Calu3 (cell line): Measurements from ENCODE around the gene COL4A5. TPM values are rescaled to one million over a fixed set of nuclear protein-coding genes. Genes with fewer than 3 reads are reported as not detected.

Experiments used
- BruUV-seq: library from RNA; stranded (reverse); fragments of 400-500 nt; replicated peaks from 2 replicates; lab custom pipeline; 2021; lab: Mats Ljungman, UMichigan
- CTCF ChIA-PET: fragments of 300-600 bp; sonication (Branson Sonifier 250); formaldehyde crosslinking; loops from one replicate; lab custom pipeline; 2022; ENCODE audit warnings: antibody characterized with exemption; lab: Charles Lee
- DNase-seq: peaks from one replicate; pipeline ENCODE4 v3.0.0; 2022
- H3K27ac Mint-ChIP-seq: one replicate; pipeline ENCODE4 v1.8.0; 2022; ENCODE audit warnings: mixed read lengths; ENCODE audit not compliant: unreplicated experiment
- H3K27me3 Mint-ChIP-seq: one replicate; pipeline ENCODE4 v1.8.0; 2022; ENCODE audit warnings: mixed read lengths; ENCODE audit not compliant: unreplicated experiment
- H3K36me3 Mint-ChIP-seq: one replicate; pipeline ENCODE4 v1.8.0; 2022; ENCODE audit warnings: mild to moderate bottlenecking, moderate library complexity, mixed read lengths; ENCODE audit not compliant: insufficient read depth, unreplicated experiment
- H3K4me1 Mint-ChIP-seq: one replicate; pipeline ENCODE4 v1.8.0; 2022; ENCODE audit warnings: mild to moderate bottlenecking, low read depth, mixed read lengths; ENCODE audit not compliant: unreplicated experiment
- H3K4me3 Mint-ChIP-seq: one replicate; pipeline ENCODE4 v1.8.0; 2022; ENCODE audit warnings: mild to moderate bottlenecking, low read depth, moderate library complexity, mixed read lengths; ENCODE audit not compliant: unreplicated experiment
- H3K9me3 Mint-ChIP-seq: one replicate; pipeline ENCODE4 v1.8.0; 2022; ENCODE audit warnings: low read depth, mixed read lengths; ENCODE audit not compliant: unreplicated experiment
- intact Hi-C: fragments of 100-400 bp; cut with micrococcal nuclease; formaldehyde crosslinking; loops from one replicate; pipeline ENCODE4 v1.10.0; 2022; ENCODE audit not compliant: unreplicated experiment
- total RNA-seq: library from RNA; stranded (reverse); gene quantifications from 2 replicates; pipeline ENCODE4 v1.2.3, GENCODE V29; 2022
- TF ChIP-seq, protein P1 (sequence below): fragments of 200-600 bp; IDR thresholded peaks from one replicate; pipeline ENCODE4 v1.8.0; 2022; ENCODE audit warnings: antibody characterized with exemption; ENCODE audit not compliant: unreplicated experiment

COL4A5 gene
- total RNA-seq, 1 experiment from 2014 or later, result 19.8 TPM

DNA sequence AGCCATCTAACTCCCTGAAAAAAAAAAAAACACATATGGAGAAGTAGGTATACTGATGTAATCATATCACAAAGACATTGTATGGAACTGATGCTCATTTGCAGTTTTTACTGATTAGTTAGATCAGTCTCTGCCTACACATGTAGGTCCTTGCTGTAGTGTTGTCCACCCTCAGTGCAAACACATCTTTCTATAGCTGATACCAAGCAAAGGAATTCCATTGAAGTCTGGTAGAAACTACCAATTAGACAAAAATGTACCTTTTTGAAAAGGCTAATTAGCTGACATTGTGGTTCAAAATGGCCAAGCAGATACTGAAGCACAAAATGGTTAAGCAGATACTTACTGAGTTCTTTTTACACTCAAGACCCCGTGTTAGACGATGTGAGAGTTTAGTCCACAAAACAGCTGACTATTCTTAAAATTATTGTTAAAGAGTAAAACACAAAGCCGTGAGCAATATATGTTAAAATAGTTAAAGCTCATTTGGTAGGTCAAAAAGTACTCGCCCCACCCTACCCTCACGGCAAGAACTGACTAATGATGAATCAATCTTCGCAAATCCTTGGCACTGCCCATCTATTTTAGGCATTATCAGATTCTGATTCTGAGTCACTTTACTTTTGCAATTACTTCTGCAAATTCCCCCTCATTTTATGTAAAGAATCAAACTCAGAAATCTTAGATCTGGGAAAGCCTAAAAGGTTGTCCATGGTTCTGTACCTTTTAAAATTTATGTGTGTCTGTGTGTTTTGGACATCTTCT is 41.8 kb upstream of the COL4A5 start:
- peak; percentile 1 for DNase-seq
- Mint-ChIP-seq H3K4me1 (peaks cover 35% of the 10 kb centered on the region), H3K27ac (no peak overlapping the region), H3K27me3 (no peaks in the 10 kb centered on the region), H3K4me3 (no peak overlapping the region), H3K36me3 (no peaks in the 10 kb centered on the region), H3K9me3 (no peaks in the 10 kb centered on the region)
- TSS peak; percentile 55 for BruUV-seq
- CTCF ChIA-PET, result no interaction called here
- TF ChIP-seq, protein P1, sequence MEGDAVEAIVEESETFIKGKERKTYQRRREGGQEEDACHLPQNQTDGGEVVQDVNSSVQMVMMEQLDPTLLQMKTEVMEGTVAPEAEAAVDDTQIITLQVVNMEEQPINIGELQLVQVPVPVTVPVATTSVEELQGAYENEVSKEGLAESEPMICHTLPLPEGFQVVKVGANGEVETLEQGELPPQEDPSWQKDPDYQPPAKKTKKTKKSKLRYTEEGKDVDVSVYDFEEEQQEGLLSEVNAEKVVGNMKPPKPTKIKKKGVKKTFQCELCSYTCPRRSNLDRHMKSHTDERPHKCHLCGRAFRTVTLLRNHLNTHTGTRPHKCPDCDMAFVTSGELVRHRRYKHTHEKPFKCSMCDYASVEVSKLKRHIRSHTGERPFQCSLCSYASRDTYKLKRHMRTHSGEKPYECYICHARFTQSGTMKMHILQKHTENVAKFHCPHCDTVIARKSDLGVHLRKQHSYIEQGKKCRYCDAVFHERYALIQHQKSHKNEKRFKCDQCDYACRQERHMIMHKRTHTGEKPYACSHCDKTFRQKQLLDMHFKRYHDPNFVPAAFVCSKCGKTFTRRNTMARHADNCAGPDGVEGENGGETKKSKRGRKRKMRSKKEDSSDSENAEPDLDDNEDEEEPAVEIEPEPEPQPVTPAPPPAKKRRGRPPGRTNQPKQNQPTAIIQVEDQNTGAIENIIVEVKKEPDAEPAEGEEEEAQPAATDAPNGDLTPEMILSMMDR, result no peak
- intact Hi-C loops, result loop anchor here (5.0 kb wide), 1 partner anchor 44 kb away; no protein-coding TSS in a partner anchor

DNA sequence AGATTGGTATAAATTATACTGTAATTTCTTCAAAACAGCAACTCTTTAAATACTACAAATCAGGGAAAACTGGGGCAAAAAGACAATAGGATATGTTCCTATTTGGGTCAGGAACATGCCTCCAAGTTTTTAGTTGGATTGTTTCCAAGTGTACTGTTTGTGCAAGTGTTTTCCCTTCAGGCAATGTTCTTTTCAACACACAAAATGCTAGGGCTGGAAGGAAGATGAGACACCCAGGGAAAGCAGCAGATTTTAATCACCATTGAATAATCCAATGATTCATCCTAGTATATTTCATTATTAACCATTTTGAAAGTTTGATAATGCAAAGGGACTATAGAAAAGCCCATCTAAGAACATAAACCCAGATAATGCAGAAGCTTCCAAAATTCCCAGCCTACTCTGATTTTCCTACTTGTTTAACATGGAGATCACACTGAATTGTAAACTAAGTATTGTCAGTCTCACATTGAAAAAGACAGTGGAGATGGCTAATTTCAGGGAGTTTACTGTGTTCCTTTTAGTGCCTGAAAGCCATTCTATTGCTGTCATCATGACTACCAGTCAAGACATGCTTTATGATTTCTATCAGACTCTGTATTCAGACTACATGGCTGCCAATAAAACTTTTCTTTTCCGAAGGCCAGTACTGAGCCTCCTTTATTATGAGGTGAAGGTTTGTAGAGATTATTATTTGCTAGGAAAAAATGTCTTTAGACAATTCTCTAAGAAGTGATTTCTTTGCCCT is 40.0 kb upstream of the COL4A5 start:
- Mint-ChIP-seq H3K27ac (no peak overlapping the region), H3K9me3 (no peaks in the 10 kb centered on the region), H3K36me3 (no peaks in the 10 kb centered on the region), H3K27me3 (no peaks in the 10 kb centered on the region), H3K4me1 (peaks cover 35% of the 10 kb centered on the region), H3K4me3 (no peak overlapping the region)
- intact Hi-C loops, result loop anchor here (5.0 kb wide), 1 partner anchor 43 kb away; no protein-coding TSS in a partner anchor
- DNase-seq, result no peak
- TF ChIP-seq, protein P1, result no peak
- CTCF ChIA-PET, result no interaction called here
- BruUV-seq, result no TSS peak

DNA sequence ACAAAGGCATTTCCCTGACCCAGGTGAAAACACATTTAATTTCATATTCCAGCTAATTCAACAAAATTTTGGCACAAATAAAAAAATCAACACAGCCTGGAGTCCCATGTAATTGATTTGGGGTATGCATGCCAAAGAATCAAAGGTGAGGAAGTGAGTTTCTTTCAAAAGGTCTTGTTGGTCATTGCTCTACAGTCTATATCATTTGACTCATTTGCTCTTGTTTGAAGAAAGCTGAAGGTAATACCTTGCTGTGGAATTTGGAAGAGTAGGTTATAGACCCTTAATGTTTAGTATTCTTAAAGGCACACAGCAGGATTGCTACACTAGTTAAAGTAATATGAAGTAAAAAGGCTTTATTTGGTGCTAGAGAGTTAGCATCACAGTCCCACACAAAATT is 26.9 kb upstream of the COL4A5 start:
- Mint-ChIP-seq H3K36me3 (no peaks in the 10 kb centered on the region), H3K27ac (no peak overlapping the region), H3K9me3 (no peaks in the 10 kb centered on the region), H3K4me1 (no peaks in the 10 kb centered on the region), H3K4me3 (no peak overlapping the region), H3K27me3 (no peaks in the 10 kb centered on the region)
- TF ChIP-seq, protein P1, result no peak
- CTCF ChIA-PET, result interaction anchor here (0.6 kb wide), 1 partner anchor 12 kb away, joined by 4 read pairs; no protein-coding TSS in a partner anchor
- no peak for DNase-seq
- no TSS peak for BruUV-seq
- intact Hi-C loops, result no loop called here

DNA sequence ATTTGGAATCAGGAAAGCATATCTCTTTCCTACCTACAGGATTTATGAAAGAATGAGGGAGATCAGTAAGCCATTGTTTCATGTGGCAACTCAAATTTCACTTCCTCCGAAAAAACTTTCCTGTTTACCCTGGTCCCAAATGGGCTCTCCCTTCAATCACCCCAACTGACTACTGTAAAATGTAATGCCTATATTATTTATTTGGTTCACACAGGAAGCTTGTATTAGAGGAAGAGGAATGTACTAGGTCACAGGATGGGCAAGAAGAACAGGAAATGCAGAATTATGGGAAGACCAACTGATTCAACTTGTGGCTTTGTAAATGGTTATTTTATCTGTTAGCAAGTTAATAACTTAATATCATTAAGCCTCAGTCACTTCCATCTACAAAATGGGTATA is 24.5 kb upstream of the COL4A5 start:
- intact Hi-C loops, result no loop called here
- TF ChIP-seq, protein P1, result no peak
- no peaks in the 10 kb centered on the region for H3K27me3 Mint-ChIP-seq
- no peaks in the 10 kb centered on the region for H3K4me1 Mint-ChIP-seq
- BruUV-seq, result no TSS peak
- H3K36me3 Mint-ChIP-seq, result no peaks in the 10 kb centered on the region
- DNase-seq, result no peak
- CTCF ChIA-PET, result no interaction called here
- H3K27ac Mint-ChIP-seq, result no peak overlapping the region
- H3K9me3 Mint-ChIP-seq, result no peaks in the 10 kb centered on the region
- H3K4me3 Mint-ChIP-seq, result no peak overlapping the region
